Motor neuron (in vitro differentiated cells): ENCODE measurements around the gene HES5. TPM values are rescaled to one million over a fixed set of nuclear protein-coding genes. Genes with fewer than 3 reads are reported as not detected.

Experiments
- ATAC-seq, 8 experiments: fragments of 200-7000 bp; cut with Tn5 transposase; replicated peaks in 6 of 8; 2 replicates each; pipeline ENCODE4 v1.8.0; 2021; ENCODE audit warnings: mild to moderate bottlenecking in 8 of 8, moderate library complexity in 8 of 8
- H3K27ac ChIP-seq, 2 donors: fragments of 250-450 bp; sonication (Bioruptor Pico); 2 replicates each; pipeline ENCODE4 v1.9.0; 2021; ENCODE audit warnings: antibody characterized with exemption in 2 of 2, mild to moderate bottlenecking in 2 of 2, moderate library complexity in 1 of 2
- H3K4me1 ChIP-seq, 2 donors: fragments of 250-450 bp; sonication (Bioruptor Pico); replicated peaks in 1 of 2; 2 replicates each; pipeline ENCODE4 v1.6.1; 2021; ENCODE audit warnings: antibody characterized with exemption in 2 of 2, mild to moderate bottlenecking in 2 of 2, moderate library complexity in 1 of 2
- H3K4me3 ChIP-seq, 5 donors: fragments of 250-450 bp; sonication (Bioruptor Pico); 2 replicates each; pipeline ENCODE4 v1.9.0; 2021; ENCODE audit warnings: antibody characterized with exemption in 5 of 5, mild to moderate bottlenecking in 5 of 5, moderate library complexity in 4 of 5
- WGBS, 10 experiments: fragments of 450-650 bp; shearing (Covaris generic); methylation state at CpG; one replicate each; pipeline ENCODE4 v1.0.0; 2022; 5-methylcytosine and 5-hydroxymethylcytosine counted together
- in situ Hi-C, 9 experiments: fragments of 400-800 bp; cut with MboI; loops; one replicate each; pipeline ENCODE4 v1.15.0; 2021; ENCODE audit warnings: low sequenced_read_pairs in 9 of 9, low pct_unique_long_range_greater_than_20kb in 2 of 9; ENCODE audit not compliant: unreplicated experiment in 9 of 9
- total RNA-seq, 8 experiments: library from RNA; unstranded; fragments of 300-600 nt; gene quantifications; 2 replicates each; pipeline versions ENCODE4 v1.2.3 to v1.2.4, GENCODE V29; 2022

HES5 gene
- total RNA-seq, 8 experiments from 2014 or later = 0.71 to 238 (median 36.3) TPM; not detected in 2

DNA sequence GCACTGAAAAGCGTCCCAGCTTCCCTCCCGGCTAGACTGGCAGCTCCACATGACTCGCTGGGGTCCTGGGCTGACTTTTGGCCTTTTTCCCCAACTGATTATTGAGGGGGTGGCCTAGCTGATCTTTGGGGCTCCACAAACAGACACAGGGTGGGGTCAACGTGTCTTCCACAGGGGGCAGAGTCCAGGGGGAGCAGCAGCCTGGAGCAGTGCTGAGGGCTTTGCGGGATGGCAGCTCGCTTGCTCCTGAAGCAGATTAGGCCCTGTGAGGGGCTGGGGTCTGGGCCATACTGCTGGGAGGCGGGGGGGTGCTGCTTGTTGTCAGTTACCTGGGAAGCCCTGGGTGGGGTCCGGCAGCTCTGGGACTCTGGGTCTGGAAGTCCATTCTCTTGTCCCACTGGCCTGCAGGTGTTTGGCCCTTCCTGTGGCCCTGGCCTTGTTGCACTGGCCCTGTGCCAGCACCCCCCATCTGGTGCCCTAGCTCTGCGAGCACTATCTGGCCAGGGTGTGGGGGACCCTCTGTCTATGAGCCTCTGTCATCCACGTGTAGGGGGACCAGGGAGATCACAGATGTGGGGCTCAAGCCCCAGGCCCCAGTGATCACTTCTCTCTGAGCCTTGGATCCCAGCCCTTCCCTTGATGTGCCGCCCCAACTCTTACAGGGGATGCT lies 12.3 kb upstream of the HES5 start:
- H3K4me1 ChIP-seq = peaks cover 62 to 72% of the 10 kb centered on the region in 2 donors

GRCh38 chr1:2541619-2542245 lies 11.7 kb upstream of the HES5 start:
- WGBS, 10 experiments = 0 to 90% (median 71%) methylated on average over 2 to 21 of the region's 25 CpGs; no CpG with 5 or more reads in 2 of the 10 experiments
- Histone ChIP-seq H3K4me3 (no peak overlapping the region), H3K4me1 (peaks cover 56 to 66% of the 10 kb centered on the region in 2 donors), H3K27ac (no peak overlapping the region)
- ATAC-seq = peak in 2 of 8 experiments; percentile 5 to 6
- in situ Hi-C loops = loop anchor here in 5 of 9 experiments (10.0 to 25.0 kb wide), 4 partner anchors 104 to 129 kb away; partner anchors contain the start of gene PEX10 (in 3 of the 5)

More for the DNA sequence above, 12.3 kb upstream of the HES5 start:
- no peak for ATAC-seq
- 85 to 100% (median 96%) methylated on average over 2 to 7 of the region's 11 CpGs; no CpG with 5 or more reads in 6 of the 10 experiments for WGBS, 10 experiments
- in situ Hi-C loops = loop anchor here in 5 of 9 experiments (10.0 to 25.0 kb wide), 4 partner anchors 105 to 130 kb away; partner anchors contain the start of gene PEX10 (in 3 of the 5)
- Histone ChIP-seq H3K4me3 (no peak overlapping the region), H3K27ac (peak overlapping the region in 1 of 2 donors; percentile 94)

DNA sequence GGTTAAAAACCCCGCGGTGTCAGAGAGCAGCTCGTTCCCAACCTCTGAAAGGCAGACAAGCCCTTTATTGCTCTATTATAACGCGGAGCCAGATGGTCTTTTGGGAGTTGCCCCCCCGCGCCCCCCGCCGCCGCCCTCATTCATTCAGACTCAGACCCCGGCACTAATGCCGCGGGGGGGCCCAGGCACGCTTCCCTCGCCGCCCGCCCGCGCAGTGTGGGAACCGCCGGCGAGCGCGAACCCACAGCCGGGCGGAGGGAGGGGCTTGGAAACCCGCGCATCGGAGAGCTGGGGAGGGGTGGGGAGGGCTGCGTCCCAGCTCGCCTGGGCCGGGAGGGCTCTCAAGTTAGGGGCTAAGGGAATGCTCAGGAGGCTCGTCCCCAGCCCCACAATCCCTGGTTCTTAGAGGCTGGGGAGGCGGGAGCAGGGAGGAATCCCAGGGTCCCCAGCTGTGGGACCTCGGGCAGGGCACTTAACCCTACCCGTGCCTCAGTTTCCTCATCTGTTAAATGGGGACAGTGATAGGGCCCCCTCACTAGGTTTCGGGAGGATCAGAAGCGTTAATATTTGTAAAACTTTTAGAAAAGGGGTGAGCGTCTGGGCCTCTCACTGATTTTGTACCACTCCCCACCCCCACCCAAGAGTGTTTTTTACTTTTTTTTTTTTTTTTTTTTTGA lies 10.9 kb upstream of the HES5 start:
- Histone ChIP-seq H3K27ac (peak overlapping the region in 1 of 2 donors; percentile 11), H3K4me3 (peak overlapping the region in 1 of 5 donors; percentile 16), H3K4me1 (peaks cover 56 to 66% of the 10 kb centered on the region in 2 donors)
- WGBS, 10 experiments = 33 to 100% (median 83%) methylated on average over 1 to 10 of the region's 39 CpGs; no CpG with 5 or more reads in 3 of the 10 experiments
- peak in 4 of 8 experiments; percentile 1 to 24 (median 18) for ATAC-seq
- in situ Hi-C loops = loop anchor here in 5 of 9 experiments (10.0 to 25.0 kb wide), 4 partner anchors 104 to 129 kb away; partner anchors contain the start of gene PEX10 (in 3 of the 5)

DNA sequence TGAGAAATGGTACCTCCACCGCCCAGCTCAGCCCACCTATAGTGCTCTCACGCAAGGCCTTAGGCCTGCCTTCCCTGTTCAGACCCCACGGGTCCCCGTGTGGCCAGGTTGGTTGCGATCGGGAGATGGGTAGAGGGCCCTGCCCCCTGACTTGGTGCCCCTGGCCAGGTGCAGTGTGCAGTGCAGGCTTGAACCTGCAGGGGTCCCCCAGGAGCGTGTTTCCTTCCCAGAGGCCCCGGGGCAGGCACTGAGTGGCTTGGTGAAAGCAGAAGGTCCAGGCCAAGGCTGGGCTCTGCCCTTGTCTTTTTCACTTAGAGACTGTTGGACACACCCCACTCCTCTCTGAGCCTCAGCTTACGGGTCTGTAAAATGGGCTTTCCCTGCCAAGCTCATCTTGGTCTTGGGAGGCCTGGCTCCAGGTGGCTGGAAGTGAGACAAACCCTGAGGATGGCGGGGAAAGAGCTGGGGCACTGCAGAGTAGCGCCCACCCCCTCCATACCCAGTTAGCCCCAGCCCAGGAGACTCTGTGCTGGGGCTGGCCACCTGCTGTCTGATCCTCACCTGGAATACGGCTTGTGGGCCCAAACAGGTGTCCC lies 9.3 kb upstream of the HES5 start:
- WGBS, 10 experiments = 80 to 90% (median 85%) methylated on average over 2 to 4 of the region's 12 CpGs; no CpG with 5 or more reads in 6 of the 10 experiments
- Histone ChIP-seq H3K27ac (no peak overlapping the region), H3K4me1 (peaks cover 56 to 66% of the 10 kb centered on the region in 2 donors), H3K4me3 (no peak overlapping the region)
- ATAC-seq = peak in 1 of 8 experiments; percentile 24
- in situ Hi-C loops = loop anchor here in 3 of 9 experiments (25.0 kb wide), 2 partner anchors 102 to 127 kb away; partner anchors contain the start of gene PEX10 (in 2 of the 3)

- 60 to 100% (median 100%) methylated on average over 1 to 2 of the region's 8 CpGs; no CpG with 5 or more reads in 5 of the 10 experiments for WGBS, 10 experiments
- Histone ChIP-seq H3K27ac (no peak overlapping the region), H3K4me3 (no peak overlapping the region), H3K4me1 (peaks cover 56 to 66% of the 10 kb centered on the region in 2 donors)
- in situ Hi-C loops = loop anchor here in 3 of 9 experiments (25.0 kb wide), 2 partner anchors 102 to 127 kb away; partner anchors contain the start of gene PEX10 (in 2 of the 3)
- ATAC-seq = no peak
Observed at GRCh38 chr1:2538872-2539271, 8.8 kb upstream of the HES5 start.

GRCh38 chr1:2538376-2538775 lies 8.3 kb upstream of the HES5 start:
- WGBS, 10 experiments = 60 to 100% (median 100%) methylated on average over 1 to 4 of the region's 4 CpGs; no CpG with 5 or more reads in 5 of the 10 experiments
- in situ Hi-C loops = loop anchor here in 3 of 9 experiments (25.0 kb wide), 2 partner anchors 101 to 126 kb away; partner anchors contain the start of gene PEX10 (in 2 of the 3)
- no peak for ATAC-seq
- Histone ChIP-seq H3K4me1 (peaks cover 56 to 66% of the 10 kb centered on the region in 2 donors), H3K27ac (no peak overlapping the region), H3K4me3 (no peak overlapping the region)

DNA sequence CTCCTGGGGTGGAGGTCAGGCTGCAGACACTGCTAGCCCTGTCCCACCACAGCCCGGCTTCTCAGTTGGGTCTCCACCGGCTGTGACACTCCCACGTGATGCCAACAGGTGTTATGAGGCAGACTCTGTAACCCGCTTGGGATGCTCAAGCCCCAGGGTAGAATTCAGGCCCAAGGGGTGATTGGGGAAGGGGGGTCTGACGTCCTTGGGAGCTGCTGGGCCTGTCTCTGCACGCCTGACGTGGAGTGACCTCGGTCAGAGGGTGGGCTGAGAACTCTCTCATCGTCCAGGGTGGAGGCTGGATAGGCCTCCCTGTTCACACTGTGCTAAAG lies 7.7 kb upstream of the HES5 start:
- Histone ChIP-seq H3K4me1 (peaks cover 56 to 66% of the 10 kb centered on the region in 2 donors), H3K27ac (no peak overlapping the region), H3K4me3 (no peak overlapping the region)
- in situ Hi-C loops = loop anchor here in 3 of 9 experiments (25.0 kb wide), 2 partner anchors 100 to 125 kb away; partner anchors contain the start of gene PEX10 (in 2 of the 3)
- 20 to 100% (median 61%) methylated on average over 1 to 7 of the region's 9 CpGs; no CpG with 5 or more reads in 4 of the 10 experiments for WGBS, 10 experiments
- ATAC-seq = no peak

- ATAC-seq = no peak
- H3K27ac ChIP-seq = peak overlapping the region; percentile 13 to 71
- WGBS, 10 experiments = 75 to 90% (median 85%) methylated on average over 4 to 9 of the region's 9 CpGs; no CpG with 5 or more reads in 5 of the 10 experiments
- H3K4me3 ChIP-seq = no peak overlapping the region
- in situ Hi-C loops = loop anchor here in 3 of 9 experiments (25.0 kb wide), 2 partner anchors 99 to 124 kb away; partner anchors contain the start of gene PEX10 (in 2 of the 3)
- peaks cover 68 to 69% of the 10 kb centered on the region in 2 donors for H3K4me1 ChIP-seq
Observed at GRCh38 chr1:2535981-2536380, 5.9 kb upstream of the HES5 start.

DNA sequence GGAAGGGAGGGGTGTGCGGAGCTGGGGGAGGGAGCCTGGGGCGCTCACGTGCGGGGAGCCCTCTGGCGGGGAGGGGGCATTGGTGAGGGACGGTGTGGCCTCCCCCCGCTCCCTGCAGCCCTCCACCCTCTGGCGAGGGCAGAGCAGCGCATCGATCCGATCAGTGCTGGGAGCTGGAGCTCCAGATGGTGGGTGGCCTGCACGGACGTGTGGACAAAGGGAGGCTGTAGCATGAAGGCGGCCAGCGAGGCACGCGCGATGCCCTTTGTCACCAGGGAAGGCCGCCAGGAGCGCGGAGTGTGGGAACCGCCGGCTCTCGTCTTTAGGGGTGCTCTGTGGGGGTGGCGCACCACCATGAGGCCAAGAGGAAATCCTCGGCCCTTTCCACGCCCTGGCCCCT lies 5.4 kb upstream of the HES5 start:
- H3K4me1 ChIP-seq = peaks cover 68 to 71% of the 10 kb centered on the region in 2 donors
- WGBS, 10 experiments = 13 to 73% methylated on average over 3 to 6 of the region's 27 CpGs; no CpG with 5 or more reads in 8 of the 10 experiments
- peak overlapping the region; percentile 13 to 71 for H3K27ac ChIP-seq
- H3K4me3 ChIP-seq = no peak overlapping the region
- in situ Hi-C loops = loop anchor here in 3 of 9 experiments (25.0 kb wide), 2 partner anchors 98 to 123 kb away; partner anchors contain the start of gene PEX10 (in 2 of the 3)
- ATAC-seq = peak in 5 of 8 experiments; percentile 7 to 53 (median 39)

DNA sequence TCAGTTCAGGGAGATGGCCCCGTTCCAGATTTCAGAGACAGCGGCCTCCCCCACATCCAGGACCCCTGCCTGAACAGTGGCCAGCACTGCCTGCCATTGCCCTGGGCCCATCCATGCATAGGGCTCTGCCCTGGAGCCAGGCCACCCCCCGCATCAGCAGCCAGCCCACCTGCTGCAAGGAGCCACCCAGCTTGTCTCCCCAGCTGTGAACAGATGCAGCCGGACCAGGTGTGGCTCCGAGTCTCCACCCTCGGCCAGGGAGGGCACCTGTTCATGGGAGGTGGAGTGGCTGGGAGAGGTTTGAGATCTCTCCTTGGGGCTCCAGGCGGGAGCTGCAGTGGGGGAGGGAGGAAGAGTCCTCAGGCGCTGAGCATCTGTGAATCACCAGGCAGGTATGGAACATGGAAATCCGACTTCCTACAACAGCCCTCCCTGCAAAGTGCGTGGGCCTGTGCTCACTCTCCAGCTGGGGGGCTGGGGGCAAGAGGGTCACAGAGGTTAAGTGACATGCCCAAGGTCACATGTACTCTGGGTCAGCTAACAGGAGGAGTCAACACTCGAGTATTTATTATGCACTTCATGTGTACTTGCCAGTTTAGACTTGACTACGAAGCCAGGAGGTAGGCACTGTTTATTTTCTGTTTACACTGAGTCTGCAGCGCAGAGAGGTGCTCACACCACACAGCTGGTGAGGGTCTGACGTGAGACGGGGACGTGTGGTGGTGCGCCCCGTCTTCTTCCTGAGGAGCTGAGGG lies 4.8 kb upstream of the HES5 start:
- H3K4me3 ChIP-seq = no peak overlapping the region
- 20 to 85% (median 60%) methylated on average over 2 to 7 of the region's 18 CpGs; no CpG with 5 or more reads in 5 of the 10 experiments for WGBS, 10 experiments
- peak overlapping the region in 1 of 2 donors; percentile 71 for H3K27ac ChIP-seq
- in situ Hi-C loops = loop anchor here in 3 of 9 experiments (25.0 kb wide), 2 partner anchors 98 to 123 kb away; partner anchors contain the start of gene PEX10 (in 2 of the 3)
- H3K4me1 ChIP-seq = peaks cover 64 to 66% of the 10 kb centered on the region in 2 donors
- peak in 5 of 8 experiments; percentile 2 to 39 (median 12) for ATAC-seq

GRCh38 chr1:2534315-2534686 lies 4.2 kb upstream of the HES5 start:
- no peak overlapping the region for H3K4me3 ChIP-seq
- 40 to 71% (median 56%) methylated on average over 1 to 3 of the region's 7 CpGs; no CpG with 5 or more reads in 6 of the 10 experiments for WGBS, 10 experiments

More at GRCh38 chr1:2534315-2534686, 4.2 kb upstream of the HES5 start:
- H3K27ac ChIP-seq = no peak overlapping the region
- no peak for ATAC-seq
- in situ Hi-C loops = loop anchor here in 3 of 9 experiments (25.0 kb wide), 2 partner anchors 97 to 122 kb away; partner anchors contain the start of gene PEX10 (in 2 of the 3)
- H3K4me1 ChIP-seq = peaks cover 62 to 64% of the 10 kb centered on the region in 2 donors
